ENCODE measurements around the gene CXCR6.

The CXCR6 gene

GRCh38 chr3:45949432-45949831, 6.2 kb downstream of the CXCR6 start:
- no peak for DNase-seq

GRCh38 chr3:45950131-45950530, 6.9 kb downstream of the CXCR6 start:
- no peak for DNase-seq

- no peak for DNase-seq
These were observed 7.7 kb downstream of the CXCR6 start for GRCh38 chr3:45950686-45951600.

- no peak for DNase-seq
These were observed 8.7 kb downstream of the CXCR6 start for GRCh38 chr3:45951946-45952345.

- no peak for DNase-seq
These were observed 9.2 kb downstream of the CXCR6 start for GRCh38 chr3:45952456-45952855.

DNA sequence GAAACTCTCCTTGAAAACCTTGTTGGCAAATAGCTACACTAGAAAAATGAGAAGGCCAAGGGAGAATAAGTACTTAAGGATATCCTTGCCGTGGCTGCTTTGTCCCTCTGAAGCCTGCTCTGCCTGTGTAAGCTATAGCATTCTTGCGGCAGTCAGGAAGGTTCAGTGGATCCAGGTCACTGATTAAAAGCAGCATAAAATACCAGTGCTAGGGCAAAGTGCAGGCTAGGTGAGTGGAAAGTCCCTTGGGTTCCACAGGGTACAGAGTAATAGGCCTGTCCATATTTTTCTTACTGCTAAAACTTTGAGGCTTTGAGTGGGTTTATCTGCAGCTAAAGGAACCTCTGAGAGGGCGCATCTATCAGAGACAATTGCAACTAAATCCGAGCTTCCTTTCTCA, 10.3 kb downstream of the CXCR6 start:
- DNase-seq = no peak

DNA sequence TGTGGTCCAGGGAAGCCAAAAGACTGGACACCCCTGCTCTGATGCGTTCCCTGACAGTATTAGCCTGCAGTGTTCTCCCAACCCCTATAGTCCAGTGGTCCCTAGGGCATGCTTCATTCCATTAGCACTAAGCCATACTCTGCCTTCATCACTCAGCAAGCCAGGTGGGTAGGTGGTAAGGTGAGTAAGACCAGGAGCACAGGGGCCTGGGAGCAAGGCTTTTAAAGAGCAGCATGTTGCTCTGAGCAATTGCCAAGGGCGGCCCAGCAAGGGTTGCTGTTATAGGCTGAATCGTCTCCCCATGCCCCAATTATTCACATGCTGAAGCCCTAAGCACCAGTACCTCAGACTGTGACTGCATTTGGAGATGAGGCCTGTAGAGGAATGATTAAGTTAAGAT, 11.0 kb downstream of the CXCR6 start:
- DNase-seq = no peak

DNA sequence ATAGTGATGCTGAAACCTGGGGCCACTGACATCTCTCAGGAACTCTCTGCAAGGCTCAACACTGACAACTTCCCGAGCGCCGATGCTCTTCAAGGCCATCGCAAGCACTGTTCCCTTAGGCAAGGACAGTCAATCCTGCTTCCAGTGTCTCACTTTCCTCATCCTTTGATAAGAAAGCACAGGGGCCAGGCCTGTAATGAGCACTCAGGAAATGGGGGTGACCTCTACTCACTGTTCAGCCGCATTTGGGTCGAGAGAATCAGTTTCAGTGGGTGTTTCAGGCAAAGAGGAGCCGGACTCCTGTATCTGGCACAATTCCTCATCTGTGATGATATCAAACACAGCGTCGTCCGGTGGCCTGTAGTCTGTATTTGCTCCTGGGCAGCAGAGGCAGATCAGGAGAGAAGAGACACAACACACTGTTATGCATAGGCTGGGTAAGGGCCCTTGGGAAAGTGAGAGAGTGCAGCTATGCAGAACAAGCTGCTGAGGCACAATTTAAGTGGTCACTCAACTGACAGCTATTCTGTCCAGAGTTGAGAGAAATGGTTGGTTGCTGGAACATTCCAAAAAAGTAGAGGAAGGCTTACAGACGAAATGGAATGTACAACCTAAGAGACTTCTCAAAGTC, 11.9 kb downstream of the CXCR6 start:
- DNase-seq = no peak

- no peak for DNase-seq
These were observed 12.4 kb downstream of the CXCR6 start for GRCh38 chr3:45955706-45956105.

- DNase-seq = no peak
These were observed 14.3 kb downstream of the CXCR6 start for GRCh38 chr3:45957586-45957985.

DNA sequence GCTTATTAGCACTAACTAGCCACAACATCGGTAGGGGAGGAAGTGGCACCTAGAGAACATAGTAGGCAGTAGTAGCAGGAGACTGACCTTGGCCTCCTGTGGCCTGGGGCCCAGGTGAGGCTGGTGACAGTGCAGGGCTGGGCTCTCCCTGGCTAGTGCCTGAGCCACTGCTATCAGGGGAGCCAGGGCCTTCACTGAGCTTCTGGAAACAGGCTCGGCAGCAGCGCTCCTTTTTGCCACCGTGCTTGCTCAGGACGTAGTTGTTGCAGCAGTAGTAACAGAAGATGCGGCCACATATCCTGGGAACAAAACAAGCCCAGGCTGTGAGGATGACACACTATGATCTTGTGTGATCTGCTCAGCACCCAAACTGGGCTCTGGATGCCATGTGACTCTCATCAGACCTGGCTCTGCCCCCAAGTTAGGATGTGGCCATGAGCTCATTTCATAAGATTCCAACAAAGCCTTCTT, 15.1 kb downstream of the CXCR6 start:
- DNase-seq = no peak

DNA sequence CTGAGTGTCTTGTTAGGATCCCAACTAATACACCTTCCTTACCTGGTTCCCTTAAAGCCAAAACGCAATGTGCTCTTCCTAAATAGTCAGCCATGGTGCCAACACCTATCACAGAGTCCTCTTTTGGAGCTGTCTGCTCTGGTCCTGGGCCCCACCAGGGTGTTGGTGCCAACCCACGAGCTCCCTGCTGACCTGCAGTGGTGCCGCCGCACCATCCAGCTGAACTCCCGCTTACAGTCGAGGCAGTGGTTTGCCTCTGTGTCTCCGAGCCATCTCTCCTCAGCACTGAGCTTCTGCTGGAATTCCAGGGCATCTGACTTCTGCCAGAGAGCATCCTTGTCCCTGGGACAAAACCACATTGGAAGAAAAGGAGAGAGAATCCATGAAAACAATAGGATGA, 15.9 kb downstream of the CXCR6 start:
- DNase-seq = no peak

GRCh38 chr3:45960289-45960688, 17.0 kb downstream of the CXCR6 start:
- no peak for DNase-seq

- DNase-seq = no peak
These were observed 18.8 kb downstream of the CXCR6 start for GRCh38 chr3:45962033-45962432.

DNA sequence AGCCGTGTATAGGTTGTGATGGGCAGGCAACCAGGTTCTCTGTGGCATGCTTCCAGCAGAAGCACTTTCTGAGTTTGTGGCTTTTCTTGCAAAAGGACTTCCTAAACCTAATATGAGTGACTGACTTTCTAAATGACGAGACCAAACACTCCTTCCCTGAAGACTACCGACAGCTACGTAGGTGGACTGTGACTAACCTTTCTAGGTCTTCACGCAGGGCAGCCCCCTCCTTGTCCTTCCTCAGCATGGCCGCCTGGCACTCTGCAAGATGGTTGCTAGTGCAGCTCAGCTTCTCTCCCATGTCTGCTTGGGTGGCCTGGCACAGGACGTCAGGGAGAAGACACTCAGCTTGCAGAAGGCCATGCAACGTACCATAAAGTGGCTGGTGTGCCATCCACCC, 20.9 kb downstream of the CXCR6 start:
- DNase-seq = no peak

- DNase-seq = no peak
These were observed 22.0 kb downstream of the CXCR6 start for GRCh38 chr3:45965253-45965652.

- no peak for DNase-seq
These were observed 22.4 kb downstream of the CXCR6 start for GRCh38 chr3:45965653-45966052.

GRCh38 chr3:45966371-45966791, 23.1 kb downstream of the CXCR6 start:
- no peak for DNase-seq

DNA sequence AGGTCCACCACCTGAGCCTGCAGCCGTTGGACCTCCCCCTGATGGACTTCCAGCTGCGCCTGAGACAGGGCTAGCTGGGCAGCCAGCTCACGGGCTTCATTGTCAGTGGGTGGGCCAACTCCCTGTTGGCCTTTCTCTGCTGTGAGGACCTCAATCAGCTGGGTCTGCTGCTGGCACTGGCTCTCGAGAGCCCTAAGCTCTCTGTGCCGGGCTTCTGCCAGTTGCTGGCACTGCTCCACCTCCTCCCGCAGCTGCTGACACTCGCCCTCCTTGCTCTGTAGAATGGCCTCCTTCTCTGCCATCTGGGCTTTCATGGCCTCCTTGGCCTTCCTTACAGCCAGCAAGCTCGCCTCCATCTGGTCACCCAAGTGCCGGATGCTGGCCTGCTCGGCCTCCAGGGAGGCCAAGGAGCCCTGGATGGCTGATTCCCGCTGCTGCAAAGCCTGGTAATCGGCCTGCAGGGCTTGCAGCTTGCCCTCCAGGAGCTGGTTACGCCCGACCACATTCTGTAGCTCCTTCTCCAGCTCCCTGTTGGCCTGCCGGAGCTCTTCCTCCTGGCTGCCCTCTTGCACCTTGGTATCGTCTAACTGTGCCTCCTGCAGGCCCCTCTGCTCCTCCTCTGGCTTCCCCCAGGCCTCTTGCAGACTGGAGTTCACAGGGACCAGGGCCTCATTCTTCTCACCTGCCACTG, 23.8 kb downstream of the CXCR6 start:
- DNase-seq = no peak

DNA sequence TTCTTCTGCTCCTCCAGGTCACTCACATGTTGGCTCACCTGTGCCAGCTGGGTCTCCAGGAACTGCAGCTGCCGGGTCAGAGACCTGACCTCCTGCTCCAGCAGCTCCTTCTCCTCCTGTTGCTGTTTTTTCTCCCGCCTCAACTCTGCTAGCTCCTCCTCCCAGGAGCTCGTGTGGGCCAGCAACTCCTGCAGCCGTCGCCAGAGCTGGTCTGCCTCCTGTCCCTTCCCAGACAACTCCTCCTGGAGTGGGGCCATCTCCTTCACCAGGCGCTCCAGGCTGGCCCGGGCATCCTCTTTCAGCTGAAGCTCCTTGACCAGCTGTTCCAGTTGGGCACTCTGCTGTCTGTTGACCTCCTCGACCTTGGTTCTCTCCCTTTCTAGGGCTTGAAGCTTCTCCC, 24.5 kb downstream of the CXCR6 start:
- no peak for DNase-seq

- no peak for DNase-seq
These were observed 24.9 kb downstream of the CXCR6 start for GRCh38 chr3:45968149-45968548.

DNA sequence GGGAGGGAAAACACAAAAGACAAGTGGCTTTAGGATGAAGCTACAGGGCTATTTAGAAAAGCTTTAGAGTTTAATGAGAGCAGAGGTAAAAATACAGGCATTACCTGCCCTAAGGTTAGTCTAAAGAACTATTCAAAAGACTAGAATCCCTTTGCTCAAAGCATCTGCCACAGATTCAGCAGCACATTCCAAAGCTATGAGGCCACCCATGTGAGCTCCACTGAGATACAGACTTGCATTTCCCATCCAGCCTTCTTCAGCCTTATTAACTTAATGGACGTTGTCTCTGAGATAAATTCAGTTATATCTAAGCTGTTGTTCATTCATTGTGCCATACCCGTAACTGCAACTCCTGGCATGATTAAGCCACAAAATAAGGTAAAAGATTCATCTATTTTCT, 25.4 kb downstream of the CXCR6 start:
- no peak for DNase-seq

DNA sequence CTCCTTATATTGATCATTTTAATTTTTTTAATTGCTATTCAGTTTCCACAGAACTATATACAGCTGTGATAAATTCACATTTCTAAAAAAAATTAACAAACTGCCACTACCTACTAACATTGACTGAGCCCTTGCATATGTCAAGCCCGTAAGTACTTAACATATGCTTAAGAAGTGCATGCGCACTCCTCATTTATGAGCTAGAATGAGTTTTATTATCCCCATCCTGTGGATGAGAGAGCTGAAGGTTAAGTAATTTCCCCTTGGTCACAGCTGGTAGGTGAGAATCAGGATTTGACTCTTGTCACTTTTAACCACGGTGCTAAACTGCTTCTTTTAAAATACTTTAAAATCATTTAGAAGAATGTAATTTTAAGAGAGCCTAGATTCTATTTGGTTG, 25.9 kb downstream of the CXCR6 start:
- DNase-seq = no peak

DNA sequence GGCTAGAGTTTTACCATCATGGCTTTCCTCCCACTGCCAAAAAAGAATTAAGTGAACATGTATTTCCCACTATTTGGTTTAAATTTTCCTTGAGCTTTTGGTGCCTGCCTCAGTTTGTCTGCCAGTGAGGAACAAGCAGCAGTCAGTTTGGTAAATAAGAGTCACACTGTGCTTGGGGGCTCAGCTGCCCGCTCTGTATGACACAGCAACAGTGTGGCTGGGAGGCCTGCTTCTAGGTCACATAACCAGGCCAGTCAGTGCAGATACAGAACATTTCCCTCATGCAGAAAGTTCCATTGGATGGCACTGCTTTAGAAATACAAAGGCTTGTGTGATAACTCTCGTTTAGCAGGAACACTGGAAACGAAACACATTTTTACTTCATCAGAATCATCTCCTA, 26.7 kb downstream of the CXCR6 start:
- no peak for DNase-seq
